Vagina (tissue), 2 donors: Measurements from ENCODE around the gene PTPRK. TPM values are rescaled to one million over a fixed set of nuclear protein-coding genes. Genes with fewer than 3 reads are reported as not detected.

Source experiments
- DNase-seq, 2 donors: peaks; one replicate each; pipeline ENCODE4 v3.0.0-alpha.2; 2017; ENCODE audit errors: extremely low spot score in 2 of 2
- H3K27ac ChIP-seq: fragments of 200-600 bp; sonication (generic); one replicate; pipeline ENCODE4 v1.5.1; 2019
- H3K27me3 ChIP-seq: fragments of 200-600 bp; sonication (generic); one replicate; pipeline ENCODE4 v1.5.1; 2019
- H3K36me3 ChIP-seq, 2 donors: fragments of 200-600 bp; sonication (generic); one replicate each; pipeline ENCODE4 v1.5.1; 2017 to 2019
- H3K4me1 ChIP-seq: fragments of 200-600 bp; sonication (generic); one replicate; pipeline ENCODE4 v1.5.1; 2019
- H3K4me3 ChIP-seq, 2 donors: fragments of 200-600 bp; sonication (generic); 1 replicate in 1 of 2; 2 replicates in 1 of 2; pipeline ENCODE4 v1.5.1; 2016 to 2019
- H3K9me3 ChIP-seq: fragments of 200-600 bp; sonication (generic); one replicate; pipeline ENCODE4 v1.5.1; 2019
- CTCF ChIP-seq, 3 experiments: fragments of 450-650 bp in 2 of 3; fragments of 200-600 bp in 1 of 3; sonication (generic) in 1 of 3; IDR thresholded peaks; one replicate each; pipeline ENCODE4 v1.5.1; 2017 to 2019; ENCODE audit warnings: antibody characterized with exemption in 3 of 3, mild to moderate bottlenecking in 2 of 3, moderate library complexity in 2 of 3
- POLR2A ChIP-seq, 2 donors: fragments of 450-650 bp; IDR thresholded peaks; one replicate each; pipeline ENCODE4 v1.6.1; 2017; ENCODE audit warnings: antibody characterized with exemption in 2 of 2, mild to moderate bottlenecking in 2 of 2, moderate library complexity in 2 of 2
- POLR2AphosphoS5 ChIP-seq, 2 donors: sonication (generic); formaldehyde crosslinking; IDR thresholded peaks; one replicate each; pipeline ENCODE4 v1.9.0; 2017; ENCODE audit warnings: antibody characterized with exemption in 2 of 2, mild to moderate bottlenecking in 2 of 2, low read depth in 1 of 2; ENCODE audit not compliant: insufficient read depth in 1 of 2
- intact Hi-C: fragments of 100-400 bp; cut with DNase I; formaldehyde crosslinking; loops from one replicate; pipeline ENCODE4 v1.15.1; 2023
- total RNA-seq: library from RNA; depleted of rRNA; stranded (reverse); fragments of >200 nt; gene quantifications from one replicate; pipeline ENCODE4 v1.2.3, GENCODE V29; 2016

Gene PTPRK
- total RNA-seq, 1 donor from 2014 or later: 82.5 TPM

DNA sequence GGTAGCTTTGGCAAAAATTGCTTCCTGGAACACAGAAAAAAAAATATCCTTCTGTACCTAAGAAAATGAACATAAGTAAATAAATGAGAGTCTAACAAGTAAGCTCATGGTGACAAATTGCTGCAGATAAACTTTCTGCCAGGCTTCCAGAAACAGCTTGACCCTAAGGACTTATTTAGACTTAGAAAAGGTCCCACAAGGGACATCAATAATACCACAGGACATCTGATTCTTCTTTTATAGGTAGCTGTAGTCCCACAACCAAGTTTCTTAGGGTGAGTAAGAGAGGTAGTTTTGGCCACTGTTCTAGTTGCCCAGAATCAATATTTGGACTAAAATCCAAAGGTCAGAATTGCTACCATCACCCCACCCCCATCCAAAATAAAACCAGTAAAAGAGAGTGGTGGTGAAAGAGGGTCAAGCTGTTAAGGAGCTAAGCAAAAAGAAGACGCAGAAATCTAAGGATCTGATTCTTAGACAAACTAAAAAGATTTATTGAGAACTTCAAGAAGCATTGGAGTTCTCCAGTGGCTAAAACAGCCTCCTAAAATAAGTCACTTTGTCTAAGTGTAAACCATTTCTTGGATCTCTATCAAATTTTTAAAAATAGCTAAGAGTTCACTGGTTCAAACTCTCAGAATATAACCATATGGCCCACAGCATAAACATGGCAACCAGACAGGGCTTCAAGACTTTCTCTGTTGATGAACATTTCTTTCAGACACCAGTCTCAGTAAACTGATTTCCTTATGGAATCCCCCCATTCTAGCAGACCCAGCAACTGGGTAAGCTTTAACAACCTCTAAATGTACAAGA lies 180.6 kb downstream of the PTPRK start:
- TF ChIP-seq CTCF (IDR thresholded peaks at IDR 0.05): no peak
- TF ChIP-seq POLR2A (IDR thresholded peaks at IDR 0.05): no peak
- no peak for TF ChIP-seq POLR2AphosphoS5 (IDR thresholded peaks at IDR 0.05; ENCODE audit: insufficient read depth in 1 of 2, low read depth in 1 of 2)
- no peaks in the 10 kb centered on the region for H3K27me3 ChIP-seq
- DNase-seq: no peak
- H3K27ac ChIP-seq: no peak overlapping the region
- H3K4me3 ChIP-seq: no peak overlapping the region
- H3K4me1 ChIP-seq: peaks cover 18% of the 10 kb centered on the region
- no peaks in the 10 kb centered on the region for H3K36me3 ChIP-seq
- no peaks in the 10 kb centered on the region for H3K9me3 ChIP-seq
- intact Hi-C loops: loop anchor here (5.0 kb wide), 1 partner anchor 437 kb away; no protein-coding TSS in a partner anchor

DNA sequence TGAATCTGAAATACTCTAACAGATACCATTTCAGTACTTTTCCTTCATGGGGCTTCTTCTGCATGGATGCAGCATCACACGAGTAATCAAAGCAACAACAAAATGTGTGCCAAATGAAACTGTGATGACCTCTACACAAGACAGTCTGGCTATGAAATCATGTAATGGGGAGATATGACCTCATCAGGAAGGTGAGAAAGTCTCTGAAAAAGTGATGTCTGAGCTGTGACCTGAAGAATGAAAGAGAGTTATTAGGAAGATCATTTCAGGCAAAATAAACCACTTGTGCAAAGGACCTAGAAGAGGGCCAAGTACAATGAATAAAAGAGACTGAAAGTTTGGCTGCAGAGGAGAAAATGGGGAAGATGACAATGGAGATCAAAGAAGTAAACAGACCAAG lies 182.8 kb downstream of the PTPRK start:
- Histone ChIP-seq H3K4me1 (peaks cover 23% of the 10 kb centered on the region), H3K27me3 (no peaks in the 10 kb centered on the region), H3K27ac (no peak overlapping the region), H3K4me3 (no peak overlapping the region), H3K9me3 (no peaks in the 10 kb centered on the region), H3K36me3 (no peaks in the 10 kb centered on the region)
- no peak for DNase-seq
- intact Hi-C loops: loop anchor here (5.0 kb wide), 1 partner anchor 440 kb away; no protein-coding TSS in a partner anchor
- TF ChIP-seq CTCF (IDR thresholded peaks at IDR 0.05) (no peak), POLR2A (IDR thresholded peaks at IDR 0.05) (no peak), POLR2AphosphoS5 (IDR thresholded peaks at IDR 0.05; ENCODE audit: insufficient read depth in 1 of 2, low read depth in 1 of 2) (no peak)

GRCh38 chr6:128336436-128337095 lies 183.8 kb downstream of the PTPRK start:
- intact Hi-C loops: loop anchor here (5.0 kb wide), 1 partner anchor 441 kb away; no protein-coding TSS in a partner anchor
- TF ChIP-seq CTCF (IDR thresholded peaks at IDR 0.05) (no peak), POLR2A (IDR thresholded peaks at IDR 0.05) (no peak), POLR2AphosphoS5 (IDR thresholded peaks at IDR 0.05; ENCODE audit: insufficient read depth in 1 of 2, low read depth in 1 of 2) (no peak)
- Histone ChIP-seq H3K27ac (no peak overlapping the region), H3K4me1 (peaks cover 23% of the 10 kb centered on the region), H3K36me3 (no peaks in the 10 kb centered on the region), H3K4me3 (no peak overlapping the region), H3K9me3 (no peaks in the 10 kb centered on the region), H3K27me3 (no peaks in the 10 kb centered on the region)
- no peak for DNase-seq

DNA sequence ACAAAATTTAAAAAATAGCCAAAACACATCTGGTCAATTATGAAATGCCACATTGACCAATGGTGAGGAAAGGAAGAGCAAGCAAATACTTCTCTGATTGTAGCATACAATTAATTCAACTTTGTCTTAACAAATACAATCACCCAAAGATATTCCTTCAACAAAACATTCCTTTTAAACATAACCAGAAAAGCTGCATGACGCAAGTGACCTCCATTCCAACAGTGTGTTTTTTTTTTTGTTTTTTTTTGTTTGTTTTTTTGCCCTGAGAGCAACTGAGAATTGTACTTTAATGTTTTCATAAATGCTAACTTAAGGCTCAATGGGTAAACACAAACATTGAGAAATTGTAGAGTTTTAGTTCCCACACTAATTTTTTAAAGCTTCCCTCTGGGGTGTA lies 184.4 kb downstream of the PTPRK start:
- Histone ChIP-seq H3K36me3 (no peaks in the 10 kb centered on the region), H3K27ac (no peak overlapping the region), H3K27me3 (no peaks in the 10 kb centered on the region), H3K9me3 (no peaks in the 10 kb centered on the region), H3K4me1 (peaks cover 23% of the 10 kb centered on the region), H3K4me3 (no peak overlapping the region)
- intact Hi-C loops: loop anchor here (5.0 kb wide), 1 partner anchor 441 kb away; no protein-coding TSS in a partner anchor
- DNase-seq: no peak
- TF ChIP-seq POLR2AphosphoS5 (IDR thresholded peaks at IDR 0.05; ENCODE audit: insufficient read depth in 1 of 2, low read depth in 1 of 2) (no peak), POLR2A (IDR thresholded peaks at IDR 0.05) (no peak), CTCF (IDR thresholded peaks at IDR 0.05) (no peak)
